Measurements from ENCODE around the gene TRIOBP.
"Not testable (repeated sequence)": the region's sequence is repeated elsewhere in the genome, so short reads cannot be mapped to it uniquely, and the experiment has no call there.

The TRIOBP gene, protein sequence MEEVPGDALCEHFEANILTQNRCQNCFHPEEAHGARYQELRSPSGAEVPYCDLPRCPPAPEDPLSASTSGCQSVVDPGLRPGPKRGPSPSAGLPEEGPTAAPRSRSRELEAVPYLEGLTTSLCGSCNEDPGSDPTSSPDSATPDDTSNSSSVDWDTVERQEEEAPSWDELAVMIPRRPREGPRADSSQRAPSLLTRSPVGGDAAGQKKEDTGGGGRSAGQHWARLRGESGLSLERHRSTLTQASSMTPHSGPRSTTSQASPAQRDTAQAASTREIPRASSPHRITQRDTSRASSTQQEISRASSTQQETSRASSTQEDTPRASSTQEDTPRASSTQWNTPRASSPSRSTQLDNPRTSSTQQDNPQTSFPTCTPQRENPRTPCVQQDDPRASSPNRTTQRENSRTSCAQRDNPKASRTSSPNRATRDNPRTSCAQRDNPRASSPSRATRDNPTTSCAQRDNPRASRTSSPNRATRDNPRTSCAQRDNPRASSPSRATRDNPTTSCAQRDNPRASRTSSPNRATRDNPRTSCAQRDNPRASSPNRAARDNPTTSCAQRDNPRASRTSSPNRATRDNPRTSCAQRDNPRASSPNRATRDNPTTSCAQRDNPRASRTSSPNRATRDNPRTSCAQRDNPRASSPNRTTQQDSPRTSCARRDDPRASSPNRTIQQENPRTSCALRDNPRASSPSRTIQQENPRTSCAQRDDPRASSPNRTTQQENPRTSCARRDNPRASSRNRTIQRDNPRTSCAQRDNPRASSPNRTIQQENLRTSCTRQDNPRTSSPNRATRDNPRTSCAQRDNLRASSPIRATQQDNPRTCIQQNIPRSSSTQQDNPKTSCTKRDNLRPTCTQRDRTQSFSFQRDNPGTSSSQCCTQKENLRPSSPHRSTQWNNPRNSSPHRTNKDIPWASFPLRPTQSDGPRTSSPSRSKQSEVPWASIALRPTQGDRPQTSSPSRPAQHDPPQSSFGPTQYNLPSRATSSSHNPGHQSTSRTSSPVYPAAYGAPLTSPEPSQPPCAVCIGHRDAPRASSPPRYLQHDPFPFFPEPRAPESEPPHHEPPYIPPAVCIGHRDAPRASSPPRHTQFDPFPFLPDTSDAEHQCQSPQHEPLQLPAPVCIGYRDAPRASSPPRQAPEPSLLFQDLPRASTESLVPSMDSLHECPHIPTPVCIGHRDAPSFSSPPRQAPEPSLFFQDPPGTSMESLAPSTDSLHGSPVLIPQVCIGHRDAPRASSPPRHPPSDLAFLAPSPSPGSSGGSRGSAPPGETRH (N-terminal part only)

DNA sequence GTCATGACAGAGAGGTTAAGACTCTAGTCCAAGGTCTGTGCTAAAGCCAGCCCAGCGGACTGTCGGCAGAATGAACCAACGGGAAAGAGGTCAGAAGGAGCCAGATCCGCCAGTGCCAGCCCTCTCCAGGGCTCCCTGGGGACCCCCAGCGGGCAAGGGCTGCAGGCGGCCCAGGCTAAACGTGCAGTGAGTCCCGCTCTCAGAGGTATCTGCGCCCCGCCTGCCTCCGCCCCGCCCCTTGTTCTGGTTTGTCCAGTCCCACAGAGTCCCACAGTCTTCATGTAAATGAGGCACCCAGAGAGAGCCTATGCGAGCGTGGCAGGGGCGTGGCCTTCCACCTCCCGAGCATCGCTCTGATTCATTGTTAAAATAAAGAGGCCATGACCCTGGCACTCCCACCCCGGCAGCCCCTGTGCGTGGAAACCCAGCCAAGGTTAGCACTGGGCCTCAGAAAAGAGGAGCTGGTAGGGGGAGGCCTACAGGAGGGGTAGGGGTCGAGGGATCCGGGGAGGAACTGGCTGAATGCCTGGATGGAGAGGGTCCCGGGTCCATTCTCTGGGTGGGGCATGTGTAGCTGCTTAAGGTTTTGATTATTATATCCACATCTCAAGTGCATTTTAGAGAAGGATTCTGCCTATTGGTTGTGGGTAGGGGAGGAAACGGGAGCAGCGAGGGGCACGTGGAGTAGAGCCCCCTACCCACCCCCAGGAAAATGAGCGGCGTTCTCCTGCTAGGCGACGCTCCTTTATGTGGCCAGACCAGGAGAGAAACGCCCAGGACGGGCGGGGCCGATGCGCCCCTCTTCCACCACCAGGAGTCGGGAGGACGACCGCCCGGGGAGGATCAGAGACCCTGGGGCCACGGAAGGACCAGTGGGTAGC, at the start of gene TRIOBP:
Gene TRIOBP, plus strand, starts transcription at position 392 of the 881 bp plus-strand sequence. CDS start 4,318 bp downstream, outside the sequence.
- peaks cover 21% of the 10 kb centered on the region for H3K36me3 ChIP-seq (replicated peaks)
- no peak within 1 kb of the TSS; the same call in 1 of the 2 replicates for H3K4me3 ChIP-seq
- in situ Hi-C loops (cut with MboI; ENCODE audit: low sequenced_read_pairs), result no loop called here
- peak; percentile 98 to 100 for DNase-seq (ENCODE audit: low spot score in 2 of 2)
- H3K9me3 ChIP-seq, result no peaks in the 10 kb centered on the region
- H3K4me1 ChIP-seq, result peaks cover 5% of the 10 kb centered on the region
- no peaks in the 10 kb centered on the region for H3K27me3 ChIP-seq (ENCODE audit: low read depth)

DNA sequence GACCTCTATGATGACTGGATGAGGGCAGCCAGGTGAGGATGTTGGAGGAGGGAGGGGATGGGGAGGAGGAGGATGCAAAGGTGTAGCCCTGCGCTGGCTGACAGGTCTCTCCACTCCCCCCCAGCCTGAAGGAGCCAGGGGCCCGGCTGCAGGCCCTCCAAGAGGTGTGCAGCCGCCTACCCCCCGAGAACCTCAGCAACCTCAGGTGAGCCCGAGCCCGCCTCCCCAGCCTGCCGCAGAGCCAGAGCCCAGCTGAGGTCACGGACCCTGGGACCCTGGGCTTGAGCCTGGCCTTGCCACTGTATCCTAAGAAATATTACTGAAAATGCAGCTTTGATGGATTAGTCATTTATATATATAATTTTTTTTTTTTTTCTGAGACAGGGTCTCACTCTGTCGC, 49.5 kb upstream of the TRIOBP start:
- H3K27me3 ChIP-seq (ENCODE audit: low read depth), result no peaks in the 10 kb centered on the region
- H3K4me1 ChIP-seq, result no peaks in the 10 kb centered on the region
- in situ Hi-C loops (cut with MboI; ENCODE audit: low sequenced_read_pairs), result no loop called here
- no peak for DNase-seq (ENCODE audit: low spot score in 2 of 2)
- no peaks in the 10 kb centered on the region for H3K9me3 ChIP-seq
- H3K4me3 ChIP-seq, result no peak overlapping the region
- peaks cover 20% of the 10 kb centered on the region for H3K36me3 ChIP-seq (replicated peaks)

DNA sequence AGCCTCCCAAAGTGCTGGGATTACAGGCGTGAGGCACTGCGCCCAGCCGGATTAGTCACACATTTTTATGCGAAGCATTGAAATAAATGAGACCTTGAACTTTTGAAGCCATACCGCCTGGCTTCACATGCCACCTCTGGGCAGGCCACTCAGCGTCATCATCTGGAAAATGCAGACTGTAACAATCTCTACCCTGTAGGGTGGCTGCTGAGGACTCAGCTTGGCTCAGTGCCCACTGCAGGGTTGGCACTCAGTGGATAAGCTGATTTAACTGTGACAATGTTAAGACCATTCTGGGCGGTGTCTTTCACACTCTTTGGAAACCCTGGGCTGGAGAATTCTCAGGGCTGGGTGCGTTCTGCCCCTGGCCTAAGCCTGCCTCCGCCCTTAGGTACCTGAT, 48.9 kb upstream of the TRIOBP start:
- Histone ChIP-seq H3K4me1 (no peaks in the 10 kb centered on the region), H3K27me3 (ENCODE audit: low read depth) (no peaks in the 10 kb centered on the region), H3K9me3 (no peaks in the 10 kb centered on the region), H3K36me3 (replicated peaks) (peaks cover 20% of the 10 kb centered on the region), H3K4me3 (no peak overlapping the region)
- DNase-seq (ENCODE audit: low spot score in 2 of 2), result no peak
- in situ Hi-C loops (cut with MboI; ENCODE audit: low sequenced_read_pairs), result no loop called here

DNA sequence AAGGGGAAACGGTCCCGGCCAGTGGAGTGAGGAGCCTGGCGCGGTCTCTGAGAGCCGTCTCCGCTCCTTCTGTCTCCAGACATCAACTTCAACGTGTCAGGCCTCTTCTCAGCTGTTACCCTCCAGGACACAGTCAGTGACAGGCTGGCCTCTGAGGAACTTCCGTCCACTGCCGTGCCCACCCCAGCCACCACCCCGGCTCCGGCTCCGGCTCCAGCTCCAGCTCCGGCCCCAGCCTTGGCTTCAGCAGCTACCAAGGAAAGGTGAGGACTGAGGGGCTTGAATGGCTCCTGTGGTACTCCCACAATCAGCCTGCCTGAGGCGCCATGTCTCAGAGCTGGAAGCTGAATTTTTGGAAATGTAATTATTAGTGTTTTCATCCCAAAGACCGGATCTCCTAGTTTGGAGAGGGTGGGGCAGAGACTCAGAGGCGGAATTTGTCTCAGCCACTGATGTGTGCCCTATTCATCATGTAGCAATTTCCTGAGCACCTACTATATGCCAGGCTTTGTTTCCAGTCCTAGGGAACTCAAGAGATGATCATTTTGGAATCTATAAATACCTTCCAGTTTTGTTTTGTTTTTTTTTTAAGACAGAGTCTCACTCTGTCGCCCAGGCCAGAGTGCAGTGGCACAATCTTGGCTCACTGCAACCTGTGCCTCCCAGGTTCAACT, 46.2 kb upstream of the TRIOBP start:
- Histone ChIP-seq H3K4me1 (no peaks in the 10 kb centered on the region), H3K9me3 (no peaks in the 10 kb centered on the region), H3K27me3 (ENCODE audit: low read depth) (no peaks in the 10 kb centered on the region), H3K36me3 (replicated peaks) (peaks cover 17% of the 10 kb centered on the region), H3K4me3 (no peak overlapping the region)
- DNase-seq (ENCODE audit: low spot score in 2 of 2), result no peak
- in situ Hi-C loops (cut with MboI; ENCODE audit: low sequenced_read_pairs), result no loop called here

DNA sequence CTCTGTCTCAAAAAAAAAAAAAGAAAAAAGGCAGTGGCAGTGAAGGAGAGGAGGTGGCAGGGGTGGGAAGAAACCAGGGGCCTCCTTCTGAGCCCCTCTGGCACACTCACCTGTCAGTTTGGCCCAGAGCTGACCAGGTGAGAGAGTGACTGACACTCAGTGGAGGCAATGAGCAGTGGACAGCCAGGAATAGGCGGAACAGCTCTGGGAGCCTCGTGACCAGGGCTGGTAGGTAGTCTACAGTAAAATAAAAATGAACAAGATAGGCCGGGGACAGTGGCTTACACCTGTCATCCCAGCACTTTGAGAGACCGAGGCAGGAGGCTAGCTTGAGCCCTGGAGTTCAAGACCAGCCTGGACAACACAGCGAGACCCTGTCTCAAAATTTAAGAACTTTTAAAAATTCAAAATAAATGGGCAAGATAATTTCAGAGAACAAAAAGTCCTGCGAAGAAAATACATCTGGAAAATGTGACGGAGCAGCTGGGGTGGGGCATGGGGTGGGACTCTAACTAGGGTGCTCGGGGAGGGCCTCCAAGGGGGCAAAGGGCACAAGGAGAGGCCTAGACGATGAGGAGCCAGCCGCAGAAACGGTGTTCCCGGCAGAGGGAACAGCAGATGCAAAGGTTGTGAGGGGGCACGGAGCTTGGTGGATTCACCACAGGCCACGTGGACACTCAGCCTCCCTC, 42.1 kb upstream of the TRIOBP start:
- Histone ChIP-seq H3K36me3 (replicated peaks) (peaks cover 12% of the 10 kb centered on the region), H3K9me3 (no peaks in the 10 kb centered on the region), H3K4me1 (peaks cover 5% of the 10 kb centered on the region), H3K27me3 (ENCODE audit: low read depth) (no peaks in the 10 kb centered on the region), H3K4me3 (no peak overlapping the region)
- no peak for DNase-seq (ENCODE audit: low spot score in 2 of 2)
- in situ Hi-C loops (cut with MboI; ENCODE audit: low sequenced_read_pairs), result no loop called here

DNA sequence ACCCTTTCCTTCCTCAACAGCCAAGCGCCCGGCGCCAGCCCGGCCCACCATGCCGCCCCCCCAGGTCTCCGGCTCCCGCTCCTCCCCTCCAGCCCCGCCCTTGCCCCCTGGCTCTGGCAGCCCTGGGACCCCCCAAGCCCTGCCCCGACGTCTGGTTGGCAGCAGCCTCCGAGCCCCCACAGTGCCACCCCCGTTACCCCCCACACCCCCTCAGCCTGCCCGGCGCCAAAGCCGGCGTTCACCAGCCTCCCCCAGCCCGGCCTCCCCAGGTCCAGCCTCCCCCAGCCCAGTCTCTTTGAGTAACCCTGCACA, 41.6 kb upstream of the TRIOBP start:
- Histone ChIP-seq H3K9me3 (no peaks in the 10 kb centered on the region), H3K27me3 (ENCODE audit: low read depth) (no peaks in the 10 kb centered on the region), H3K4me3 (no peak overlapping the region), H3K36me3 (replicated peaks) (peaks cover 12% of the 10 kb centered on the region), H3K4me1 (peaks cover 10% of the 10 kb centered on the region)
- DNase-seq (ENCODE audit: low spot score in 2 of 2), result no peak
- in situ Hi-C loops (cut with MboI; ENCODE audit: low sequenced_read_pairs), result no loop called here

DNA sequence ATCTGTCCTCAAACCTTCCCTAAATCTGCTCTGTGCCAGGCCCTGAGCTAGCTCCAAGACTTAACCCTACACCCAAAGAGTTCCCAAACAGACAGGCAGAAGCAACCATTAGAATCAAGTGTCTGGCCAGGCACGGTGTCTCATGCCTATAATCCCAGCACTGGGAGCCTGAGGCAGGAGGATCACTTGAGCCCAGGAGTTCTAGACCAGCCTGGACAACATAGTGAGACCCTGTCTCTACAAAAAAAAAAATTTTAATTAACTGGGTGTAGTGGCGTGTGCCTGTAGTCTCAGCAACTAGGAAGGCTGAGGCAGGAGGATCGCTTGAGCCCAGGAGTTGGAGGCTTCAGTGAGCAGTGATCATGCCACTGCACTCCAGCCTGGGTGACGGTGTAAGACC, 40.3 kb upstream of the TRIOBP start:
- H3K27me3 ChIP-seq (ENCODE audit: low read depth); H3K9me3 ChIP-seq; H3K36me3 ChIP-seq (replicated peaks); in situ Hi-C loops (cut with MboI; ENCODE audit: low sequenced_read_pairs); DNase-seq (ENCODE audit: low spot score in 2 of 2); H3K4me3 ChIP-seq: not testable (repeated sequence)
- H3K4me1 ChIP-seq, result peaks cover 18% of the 10 kb centered on the region

DNA sequence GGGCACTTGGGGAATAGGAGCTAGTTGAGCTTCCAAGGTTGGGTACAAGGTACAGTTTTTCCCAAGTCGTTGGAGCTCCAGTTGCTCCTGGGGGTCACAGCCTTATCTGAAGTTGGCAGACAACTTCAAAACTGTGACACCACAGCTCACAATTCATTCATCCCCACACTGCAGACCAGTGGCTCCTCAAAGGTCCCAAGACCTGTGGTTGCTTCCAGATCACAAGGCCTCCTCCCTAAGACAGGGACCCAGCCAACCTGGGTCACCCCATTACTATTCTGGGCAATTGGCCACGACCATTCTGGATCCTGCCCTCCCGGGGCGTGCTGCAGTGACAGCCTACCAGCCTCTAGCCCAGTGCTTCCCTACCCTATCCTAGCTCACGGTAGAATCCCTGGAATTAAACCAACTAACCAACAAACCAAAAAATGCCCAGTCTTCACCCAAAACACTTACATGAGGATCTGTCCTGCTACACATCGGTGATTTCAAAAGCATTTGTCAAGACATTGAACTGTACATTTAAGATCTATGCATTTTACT, 39.2 kb upstream of the TRIOBP start:
- peaks cover 14% of the 10 kb centered on the region for H3K36me3 ChIP-seq (replicated peaks)
- no peaks in the 10 kb centered on the region for H3K27me3 ChIP-seq (ENCODE audit: low read depth)
- in situ Hi-C loops (cut with MboI; ENCODE audit: low sequenced_read_pairs), result no loop called here
- peaks cover 18% of the 10 kb centered on the region for H3K4me1 ChIP-seq
- no peak for DNase-seq (ENCODE audit: low spot score in 2 of 2)
- no peaks in the 10 kb centered on the region for H3K9me3 ChIP-seq
- H3K4me3 ChIP-seq, result peak overlapping the region; percentile 34

DNA sequence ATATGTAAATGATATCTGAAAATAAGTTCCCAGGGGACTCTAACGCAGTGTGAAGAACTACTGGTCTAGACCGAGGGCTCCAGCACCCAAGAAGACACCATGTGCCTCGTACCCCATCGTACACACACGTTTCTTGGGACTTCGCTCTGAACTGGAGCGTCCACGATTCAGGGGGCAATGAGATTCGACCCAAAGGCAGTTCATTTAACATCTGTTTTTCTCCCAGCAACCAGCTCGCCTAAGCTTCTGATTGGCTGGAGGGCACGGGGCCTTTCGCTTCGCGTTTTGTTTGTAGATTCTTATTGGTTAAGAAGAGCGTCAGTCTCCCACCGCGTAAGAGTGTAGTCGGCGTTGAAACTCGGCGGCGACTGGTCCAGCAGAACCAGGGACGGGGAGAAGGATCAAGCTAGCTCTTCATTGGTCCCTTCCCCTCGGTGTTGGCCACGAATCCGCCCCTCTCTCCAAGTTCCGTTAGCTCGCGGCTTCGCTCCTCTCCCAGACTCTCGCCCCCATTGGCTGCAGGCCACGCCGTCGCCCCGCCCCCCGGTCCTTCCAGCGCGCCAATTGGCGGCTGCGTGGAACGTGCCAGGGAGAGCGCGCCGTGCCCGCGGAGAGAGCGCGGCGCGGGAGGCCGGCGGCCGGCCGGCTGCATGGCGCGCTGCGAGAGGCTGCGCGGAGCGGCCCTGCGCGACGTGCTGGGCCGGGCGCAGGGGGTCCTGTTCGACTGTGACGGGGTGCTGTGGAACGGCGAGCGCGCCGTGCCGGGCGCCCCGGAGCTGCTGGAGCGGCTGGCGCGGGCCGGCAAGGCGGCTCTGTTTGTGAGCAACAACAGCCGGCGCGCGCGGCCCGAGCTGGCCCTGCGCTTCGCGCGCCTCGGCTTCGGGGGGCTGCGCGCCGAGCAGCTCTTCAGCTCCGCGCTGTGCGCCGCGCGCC, 38.4 kb upstream of the TRIOBP start, which contains the start of gene PDXP:
Gene PDXP, plus strand, starts transcription at position 591 of the 933 bp plus-strand sequence. Its CDS starts 60 bp downstream, at position 651.
- no peaks in the 10 kb centered on the region for H3K27me3 ChIP-seq (ENCODE audit: low read depth)
- peak; percentile 99 for DNase-seq (ENCODE audit: low spot score in 2 of 2)
- in situ Hi-C loops (cut with MboI; ENCODE audit: low sequenced_read_pairs), result no loop called here
- H3K4me3 ChIP-seq, result peak within 1 kb of the TSS; percentile 65
- H3K4me1 ChIP-seq, result peaks cover 18% of the 10 kb centered on the region
- H3K36me3 ChIP-seq (replicated peaks), result peaks cover 10% of the 10 kb centered on the region
- no peaks in the 10 kb centered on the region for H3K9me3 ChIP-seq

DNA sequence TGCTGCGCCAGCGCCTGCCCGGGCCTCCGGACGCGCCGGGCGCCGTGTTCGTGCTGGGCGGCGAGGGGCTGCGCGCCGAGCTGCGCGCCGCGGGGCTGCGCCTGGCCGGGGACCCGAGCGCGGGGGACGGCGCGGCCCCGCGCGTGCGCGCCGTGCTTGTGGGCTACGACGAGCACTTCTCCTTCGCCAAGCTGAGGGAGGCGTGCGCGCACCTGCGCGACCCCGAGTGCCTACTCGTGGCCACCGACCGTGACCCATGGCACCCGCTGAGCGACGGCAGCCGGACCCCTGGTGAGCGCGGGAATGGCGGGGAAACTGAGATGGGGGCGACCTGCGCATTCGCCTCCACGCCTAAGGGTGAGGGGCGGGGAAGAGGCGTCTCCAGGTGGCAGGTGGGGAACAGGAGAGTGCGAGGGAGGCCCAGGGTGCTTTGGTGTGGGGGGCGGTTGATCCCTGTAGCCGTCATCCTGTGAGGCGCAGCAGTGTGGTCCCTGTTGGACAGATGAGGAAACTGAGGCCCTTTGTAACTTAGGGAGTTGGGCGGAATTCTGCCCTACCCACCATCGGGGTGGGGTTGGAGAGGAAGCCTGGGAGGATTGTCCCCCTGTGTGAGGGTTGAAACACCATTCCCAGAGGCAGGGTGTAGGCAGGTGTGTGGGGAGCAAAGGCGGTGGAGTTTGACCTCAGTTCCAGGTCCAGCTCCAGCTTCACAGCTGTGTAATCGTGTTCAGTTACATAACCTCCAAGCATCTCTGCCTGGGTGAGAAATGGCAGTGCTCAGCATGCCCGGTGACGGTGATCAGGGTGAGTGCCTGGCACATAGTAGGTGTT, 37.6 kb upstream of the TRIOBP start:
- Histone ChIP-seq H3K36me3 (replicated peaks) (peaks cover 10% of the 10 kb centered on the region), H3K4me3 (peak overlapping the region; percentile 65), H3K4me1 (peaks cover 18% of the 10 kb centered on the region), H3K27me3 (ENCODE audit: low read depth) (no peaks in the 10 kb centered on the region), H3K9me3 (no peaks in the 10 kb centered on the region)
- in situ Hi-C loops (cut with MboI; ENCODE audit: low sequenced_read_pairs), result no loop called here
- no peak for DNase-seq (ENCODE audit: low spot score in 2 of 2)

Measured in HAP-1 (cell line).